Measurements from ENCODE around the gene TJAP1.
A peak's percentile ranks its signal among the peaks of the same experiment; 100 is the strongest.

GRCh38 chr6:43455531-43456428 lies 21.6 kb upstream of the TJAP1 start, which contains the start of gene DLK2:
- TF ChIP-seq EZH2 (IDR thresholded peaks at IDR 0.05) = no peak
- 0 out of 2 replicates have a peak, but pooled peaks have one; percentile 15 for TF ChIP-seq POLR2AphosphoS5 (IDR thresholded peaks at IDR 0.05; ENCODE audit: borderline replicate concordance, low read depth, low read length)
- TF ChIP-seq FOXP2 (optimal IDR thresholded peaks at IDR 0.05; ENCODE audit: control extremely low read depth, extremely low read length, insufficient read depth) = no peak
